ENCODE measurements around the gene FARS2. TPM values are rescaled to one million over a fixed set of nuclear protein-coding genes. Genes with fewer than 3 reads are reported as not detected.
A peak's percentile ranks its signal among the peaks of the same experiment; 100 is the strongest.

FARS2 gene
- polyA plus RNA-seq, 3 donors, result 12.2 to 21.6 (median 17.7) TPM

DNA sequence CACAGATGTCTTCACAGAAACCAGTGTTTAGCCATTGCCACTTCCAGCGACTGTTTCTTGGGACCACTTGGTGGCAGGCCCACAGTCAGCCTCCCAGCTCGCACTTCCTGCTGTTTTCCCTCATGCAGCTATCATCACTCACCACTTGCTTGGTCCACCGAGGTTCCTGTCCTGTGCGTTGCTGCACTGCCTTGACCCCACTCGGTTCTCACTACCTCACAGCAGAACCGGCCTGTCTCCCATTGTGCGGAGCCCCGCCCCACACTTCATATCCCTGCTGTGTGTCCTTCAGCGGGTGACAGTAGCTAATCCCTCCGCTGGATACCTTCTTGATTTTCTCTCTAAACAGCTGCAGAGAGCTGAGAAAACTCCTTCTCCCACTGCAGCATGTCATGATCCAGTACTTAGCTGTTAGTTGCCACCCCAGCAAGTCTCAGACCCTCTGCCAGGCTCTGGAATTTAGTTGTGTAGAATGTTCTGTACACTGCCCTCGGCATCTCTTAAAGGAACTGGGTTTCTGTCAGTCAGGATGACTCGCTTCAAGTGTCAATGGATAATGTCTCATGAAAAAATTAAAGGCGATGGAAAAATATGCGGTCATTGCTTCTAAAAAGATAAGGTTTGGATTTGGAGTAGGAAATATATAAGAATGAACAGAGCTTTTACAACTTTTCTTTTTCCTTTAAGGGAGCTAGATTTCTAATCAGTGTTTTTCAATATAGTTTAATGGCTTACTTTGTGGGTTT lies 208.0 kb downstream of the FARS2 start:
- Mint-ChIP-seq H3K4me3 (no peak overlapping the region), H3K36me3 (no peaks in the 10 kb centered on the region), H3K27ac (no peak overlapping the region), H3K9me3 (no peaks in the 10 kb centered on the region), H3K27me3 (ENCODE audit: low read depth in 3 of 3) (no peaks in the 10 kb centered on the region), H3K4me1 (peaks cover 3% of the 10 kb centered on the region)
- no peak for DNase-seq
- no peaks in the 10 kb centered on the region for H3K36me3 ChIP-seq (replicated peaks in 1 of 2; ENCODE audit: control insufficient read depth in 1 of 2, insufficient read depth in 2 of 2, low read length in 2 of 2)
- H3K4me3 ChIP-seq (replicated peaks in 1 of 3; ENCODE audit: low read depth in 2 of 3, low read length in 3 of 3), result no peak overlapping the region
- TF ChIP-seq, protein P1, sequence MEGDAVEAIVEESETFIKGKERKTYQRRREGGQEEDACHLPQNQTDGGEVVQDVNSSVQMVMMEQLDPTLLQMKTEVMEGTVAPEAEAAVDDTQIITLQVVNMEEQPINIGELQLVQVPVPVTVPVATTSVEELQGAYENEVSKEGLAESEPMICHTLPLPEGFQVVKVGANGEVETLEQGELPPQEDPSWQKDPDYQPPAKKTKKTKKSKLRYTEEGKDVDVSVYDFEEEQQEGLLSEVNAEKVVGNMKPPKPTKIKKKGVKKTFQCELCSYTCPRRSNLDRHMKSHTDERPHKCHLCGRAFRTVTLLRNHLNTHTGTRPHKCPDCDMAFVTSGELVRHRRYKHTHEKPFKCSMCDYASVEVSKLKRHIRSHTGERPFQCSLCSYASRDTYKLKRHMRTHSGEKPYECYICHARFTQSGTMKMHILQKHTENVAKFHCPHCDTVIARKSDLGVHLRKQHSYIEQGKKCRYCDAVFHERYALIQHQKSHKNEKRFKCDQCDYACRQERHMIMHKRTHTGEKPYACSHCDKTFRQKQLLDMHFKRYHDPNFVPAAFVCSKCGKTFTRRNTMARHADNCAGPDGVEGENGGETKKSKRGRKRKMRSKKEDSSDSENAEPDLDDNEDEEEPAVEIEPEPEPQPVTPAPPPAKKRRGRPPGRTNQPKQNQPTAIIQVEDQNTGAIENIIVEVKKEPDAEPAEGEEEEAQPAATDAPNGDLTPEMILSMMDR (IDR thresholded peaks at IDR 0.05), result no peak
- no peak overlapping the region for H3K27ac ChIP-seq (ENCODE audit: low read depth in 1 of 2, low read length in 2 of 2)
- no peaks in the 10 kb centered on the region for H3K27me3 ChIP-seq (ENCODE audit: control insufficient read depth in 2 of 2, insufficient read depth in 2 of 2, low read length in 2 of 2)
- H3K4me2 ChIP-seq (replicated peaks; ENCODE audit: extremely low read depth, low read length, poor library complexity, severe bottlenecking), result no peak overlapping the region
- no peaks in the 10 kb centered on the region for H3K79me2 ChIP-seq (ENCODE audit: insufficient read depth, low read length)
- no peaks in the 10 kb centered on the region for H3K9me3 ChIP-seq (replicated peaks in 1 of 2; ENCODE audit: control insufficient read depth in 1 of 2, insufficient read depth in 1 of 2, low read length in 2 of 2)
- intact Hi-C loops (cut with micrococcal nuclease), result loop anchor here in 1 of 2 donors (10.0 kb wide), 1 partner anchor 1076 kb away; no protein-coding TSS in a partner anchor
- H3K9ac ChIP-seq (ENCODE audit: insufficient read depth, low read length, poor library complexity, severe bottlenecking), result no peak overlapping the region
- 95% methylated on average over 12 of the region's 14 CpGs for WGBS (ENCODE audit: insufficient coverage)
- H2AFZ ChIP-seq (ENCODE audit: insufficient read depth, low read depth, low read length, poor library complexity, severe bottlenecking), result no peak overlapping the region
- no peaks in the 10 kb centered on the region for H4K20me1 ChIP-seq (ENCODE audit: insufficient read depth, low read length)
- no peaks in the 10 kb centered on the region for H3K4me1 ChIP-seq (ENCODE audit: control insufficient read depth in 1 of 2, insufficient read depth in 2 of 2, low read length in 2 of 2)

DNA sequence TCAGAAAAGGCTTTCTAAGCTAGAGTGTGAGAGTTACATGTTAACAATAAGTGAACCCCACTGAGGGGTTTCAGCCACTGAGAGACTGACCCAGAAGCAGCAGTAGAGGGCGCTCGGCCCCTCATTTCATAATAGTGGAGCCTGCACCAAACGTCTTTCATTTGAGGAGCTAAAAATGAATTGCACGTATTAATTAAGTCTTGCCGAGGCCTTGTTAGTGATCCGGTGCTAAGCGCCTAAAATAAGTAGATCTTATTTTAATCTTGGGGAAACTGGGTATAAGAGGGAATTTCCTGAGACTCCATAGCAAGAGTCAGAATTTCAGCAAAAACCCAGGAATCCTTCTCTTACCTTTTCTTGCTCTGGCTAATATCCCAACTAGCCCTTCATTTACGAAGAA lies 209.7 kb downstream of the FARS2 start:
- no peak overlapping the region for H3K27ac Mint-ChIP-seq

More for the DNA sequence above, 209.7 kb downstream of the FARS2 start:
- Histone ChIP-seq H3K4me1 (ENCODE audit: control insufficient read depth in 1 of 2, insufficient read depth in 2 of 2, low read length in 2 of 2) (no peaks in the 10 kb centered on the region), H3K9ac (ENCODE audit: insufficient read depth, low read length, poor library complexity, severe bottlenecking) (no peak overlapping the region), H2AFZ (ENCODE audit: insufficient read depth, low read depth, low read length, poor library complexity, severe bottlenecking) (no peak overlapping the region), H3K9me3 (replicated peaks in 1 of 2; ENCODE audit: control insufficient read depth in 1 of 2, insufficient read depth in 1 of 2, low read length in 2 of 2) (no peaks in the 10 kb centered on the region), H3K36me3 (replicated peaks in 1 of 2; ENCODE audit: control insufficient read depth in 1 of 2, insufficient read depth in 2 of 2, low read length in 2 of 2) (no peaks in the 10 kb centered on the region), H3K27me3 (ENCODE audit: control insufficient read depth in 2 of 2, insufficient read depth in 2 of 2, low read length in 2 of 2) (no peaks in the 10 kb centered on the region), H4K20me1 (ENCODE audit: insufficient read depth, low read length) (no peaks in the 10 kb centered on the region), H3K79me2 (ENCODE audit: insufficient read depth, low read length) (no peaks in the 10 kb centered on the region), H3K4me3 (replicated peaks in 1 of 3; ENCODE audit: low read depth in 2 of 3, low read length in 3 of 3) (no peak overlapping the region), H3K27ac (ENCODE audit: low read depth in 1 of 2, low read length in 2 of 2) (no peak overlapping the region), H3K4me2 (replicated peaks; ENCODE audit: extremely low read depth, low read length, poor library complexity, severe bottlenecking) (no peak overlapping the region)
- WGBS (ENCODE audit: insufficient coverage), result 0% methylated on average over 2 of the region's 8 CpGs
- H3K9me3 Mint-ChIP-seq, result no peaks in the 10 kb centered on the region
- H3K4me1 Mint-ChIP-seq, result peaks cover 3% of the 10 kb centered on the region
- H3K4me3 Mint-ChIP-seq, result no peak overlapping the region
- peak; percentile 27 to 49 (median 39) for DNase-seq
- no peaks in the 10 kb centered on the region for H3K36me3 Mint-ChIP-seq
- intact Hi-C loops (cut with micrococcal nuclease), result loop anchor here in 1 of 2 donors (10.0 kb wide), 1 partner anchor 1074 kb away; no protein-coding TSS in a partner anchor
- TF ChIP-seq, protein P1 (IDR thresholded peaks at IDR 0.05), result peak; percentile 91
- H3K27me3 Mint-ChIP-seq (ENCODE audit: low read depth in 3 of 3), result no peaks in the 10 kb centered on the region

Measured in CD14-positive monocyte (primary cell).